ENCODE data around the gene ADAM11. TPM values are rescaled to one million over a fixed set of nuclear protein-coding genes. Genes with fewer than 3 reads are reported as not detected.
A peak's percentile ranks its signal among the peaks of the same experiment; 100 is the strongest.

ADAM11 gene
- total and polyA plus RNA-seq, 2 of the 8 experiments (the other 6 are each of a cell fraction or from before 2014, with no cell fraction given) = 2.3 to 2.9 TPM

GRCh38 chr17:44768505-44769142 is 9.8 kb downstream of the ADAM11 start:
- H4K5ac ChIP-seq (ENCODE audit: insufficient read length, low read depth, low read length) = no peak overlapping the region
- H3K23me2 ChIP-seq (ENCODE audit: low read depth, low read length) = no peaks in the 10 kb centered on the region
- no peak overlapping the region for H3K14ac ChIP-seq (ENCODE audit: insufficient read length)
- whole genome bisulfite sequencing, 2 experiments (ENCODE audit: extremely low coverage in 1 of 2, insufficient coverage in 1 of 2, insufficient read length in 1 of 2, insufficient replicate concordance in 2 of 2, low coverage in 1 of 2, low lambda C conversion rate in 2 of 2, missing lambda C conversion rate in 1 of 2) = 89% methylated on average over 11 of the region's 11 CpGs; no CpG with 5 or more reads in 1 of the 2 experiments
- DNase-seq (ENCODE audit: low read depth in 1 of 2, low spot score in 2 of 2) (no peak), FAIRE-seq (no peak)
- no peak overlapping the region for H2AK5ac ChIP-seq (ENCODE audit: low read depth, low read length)
- 0 out of 2 replicates have a peak overlapping the region, but pooled peaks have one; percentile 38 for H3K18ac ChIP-seq (ENCODE audit: extremely low read depth, low read length)
- no peak overlapping the region for H3K27ac ChIP-seq (ENCODE audit: low read depth, low read length)
- H3K9ac ChIP-seq (replicated peaks in 1 of 4; ENCODE audit: extremely low read depth in 1 of 4, low read depth in 3 of 4, low read length in 3 of 4) = no peak overlapping the region
- no peak overlapping the region for H2BK12ac ChIP-seq (ENCODE audit: low read depth, low read length)
- H3K4me3 ChIP-seq (ENCODE audit: extremely low read depth in 1 of 4, insufficient read depth in 2 of 4, low read depth in 3 of 4, low read length in 4 of 4) = no peak overlapping the region
- no peak overlapping the region for H2BK5ac ChIP-seq (ENCODE audit: low read depth, low read length)
- CTCF ChIA-PET (ENCODE audit: partially characterized antibody) = interaction anchor here (0.9 to 26.7 kb wide), 4 partner anchors 9 to 89 kb away, joined by 4 to 577 read pairs (median 6); partner anchors contain the start of gene HIGD1B
- H2BK15ac ChIP-seq (ENCODE audit: low read length) = no peak overlapping the region
- H3K4me2 ChIP-seq (ENCODE audit: insufficient read depth in 1 of 2, low read depth in 2 of 2, low read length in 2 of 2) = no peak overlapping the region
- H3K9me3 ChIP-seq (ENCODE audit: insufficient read depth in 2 of 2, low read depth in 1 of 2, low read length in 1 of 2) = no peaks in the 10 kb centered on the region
- H3K4ac ChIP-seq (replicated peaks; ENCODE audit: insufficient read length, low read depth, low read length) = no peak overlapping the region
- H3K23ac ChIP-seq (ENCODE audit: insufficient read length) = no peak overlapping the region
- no peaks in the 10 kb centered on the region for H3K79me1 ChIP-seq (ENCODE audit: low read depth, low read length)
- H4K8ac ChIP-seq (ENCODE audit: extremely low read depth, insufficient read depth, low read length) = peak overlapping the region; percentile 45; the same call in 1 of the 2 replicates
- H2BK120ac ChIP-seq (replicated peaks; ENCODE audit: low read depth, low read length) = no peak overlapping the region
- POLR2A ChIA-PET (ENCODE audit: partially characterized antibody) = interaction anchor here (1.6 to 1.7 kb wide), 2 partner anchors 10 to 76 kb away, joined by 4 to 7 read pairs; no protein-coding TSS in a partner anchor
- H2BK20ac ChIP-seq (ENCODE audit: low read length) = no peak overlapping the region
- no peak overlapping the region for H4K91ac ChIP-seq (replicated peaks; ENCODE audit: insufficient read length, low read length)
- peaks cover 0 to 13% (median 6%) of the 10 kb centered on the region in 4 experiments; a peak in 6 of 7 replicates for H3K4me1 ChIP-seq (replicated peaks in 1 of 4; ENCODE audit: control insufficient read depth in 3 of 4, insufficient read depth in 4 of 4, low read length in 3 of 4)
- H3K79me2 ChIP-seq (ENCODE audit: control insufficient read depth in 1 of 2, insufficient read depth in 2 of 2, low read length in 2 of 2) = no peaks in the 10 kb centered on the region
- H3K56ac ChIP-seq (replicated peaks; ENCODE audit: insufficient read length, low read depth, low read length) = no peak overlapping the region
- H2AFZ ChIP-seq (ENCODE audit: low read length) = no peak overlapping the region
- no peaks in the 10 kb centered on the region for H3K36me3 ChIP-seq (ENCODE audit: control insufficient read depth in 2 of 4, insufficient read depth in 4 of 4, low read length in 3 of 4)
- peaks cover 0 to 2% of the 10 kb centered on the region in 2 experiments for H4K20me1 ChIP-seq (replicated peaks in 1 of 2; ENCODE audit: control insufficient read depth in 1 of 2, insufficient read depth in 2 of 2, low read length in 2 of 2)
- H3K27me3 ChIP-seq (replicated peaks in 1 of 4; ENCODE audit: control insufficient read depth in 3 of 4, extremely low read depth in 1 of 4, insufficient read depth in 3 of 4, low read length in 3 of 4) = no peaks in the 10 kb centered on the region; a peak in 1 of 7 replicates
- TF ChIP-seq KDM4A (IDR thresholded peaks at IDR 0.05; ENCODE audit: low read depth, low read length, severe bottlenecking) (no peak), HDAC2 (IDR thresholded peaks at IDR 0.05; ENCODE audit: borderline replicate concordance in 1 of 2, low read depth in 2 of 2, low read length in 2 of 2) (no peak), TEAD4 (IDR thresholded peaks at IDR 0.05; ENCODE audit: low read depth, low read length) (no peak), CHD1 (IDR thresholded peaks at IDR 0.05; ENCODE audit: low read depth, low read length) (no peak)

Data from H1 (cell line).